Coronary artery (tissue), 2 donors: ENCODE data around the gene SPAM1.

Source experiments
- DNase-seq: peaks from one replicate; pipeline ENCODE4 v3.0.0-alpha.2; 2017; ENCODE audit warnings: low spot score
- H3K27ac ChIP-seq, 2 donors: fragments of 200-600 bp; sonication (generic); one replicate each; pipeline ENCODE4 v1.5.1; 2016 to 2019
- H3K4me3 ChIP-seq: fragments of 200-600 bp; sonication (generic); 2 replicates; pipeline ENCODE4 v1.5.1; 2016; ENCODE audit warnings: mild to moderate bottlenecking, moderate library complexity
- CTCF ChIP-seq: fragments of 200-600 bp; sonication (generic); IDR thresholded peaks from one replicate; pipeline ENCODE4 v1.5.1; 2019; ENCODE audit warnings: antibody characterized with exemption

Gene SPAM1

GRCh38 chr7:123929655-123930054 is 4.6 kb downstream of the SPAM1 start:
- no peak for TF ChIP-seq CTCF
- Histone ChIP-seq H3K4me3 (no peak overlapping the region), H3K27ac (no peak overlapping the region)
- no peak for DNase-seq

GRCh38 chr7:123935436-123936381 is 10.7 kb downstream of the SPAM1 start:
- Histone ChIP-seq H3K4me3 (no peak overlapping the region), H3K27ac (no peak overlapping the region)
- no peak for TF ChIP-seq CTCF
- no peak for DNase-seq

GRCh38 chr7:123936388-123936787 is 11.3 kb downstream of the SPAM1 start:
- no peak overlapping the region for H3K27ac ChIP-seq
- no peak for TF ChIP-seq CTCF
- no peak for DNase-seq

GRCh38 chr7:123939784-123940183 is 14.7 kb downstream of the SPAM1 start:
- DNase-seq = no peak
- no peak for TF ChIP-seq CTCF
- Histone ChIP-seq H3K4me3 (no peak overlapping the region), H3K27ac (no peak overlapping the region)

More at GRCh38 chr7:123936388-123936787, 11.3 kb downstream of the SPAM1 start:
- H3K4me3 ChIP-seq = no peak overlapping the region

GRCh38 chr7:123941391-123942180 is 16.5 kb downstream of the SPAM1 start:
- no peak for DNase-seq
- no peak overlapping the region for H3K4me3 ChIP-seq
- no peak for TF ChIP-seq CTCF

GRCh38 chr7:123944395-123944794 is 19.4 kb downstream of the SPAM1 start:
- no peak overlapping the region for H3K4me3 ChIP-seq
- no peak for TF ChIP-seq CTCF
- DNase-seq = no peak
- no peak overlapping the region for H3K27ac ChIP-seq

More at GRCh38 chr7:123941391-123942180, 16.5 kb downstream of the SPAM1 start:
- H3K27ac ChIP-seq = no peak overlapping the region
